K562 (cell line): ENCODE data around the gene LDOC1. TPM values are rescaled to one million over a fixed set of nuclear protein-coding genes. Genes with fewer than 3 reads are reported as not detected.

Source experiments
- ARNT ChIP-seq, 2 experiments: fragments of 450-650 bp; IDR thresholded peaks; 2 replicates each; pipeline ENCODE4 v1.6.1; 2016; ENCODE audit warnings: mild to moderate bottlenecking in 1 of 2
- CBFB ChIP-seq: sonication (generic); formaldehyde crosslinking; IDR thresholded peaks from 2 replicates; pipeline ENCODE4 v1.4.0; 2020; ENCODE audit warnings: mild to moderate bottlenecking, missing genetic modification reagents
- NBN ChIP-seq: fragments of 450-650 bp; IDR thresholded peaks from 2 replicates; pipeline ENCODE4 v1.6.1; 2016; ENCODE audit warnings: low read depth, mild to moderate bottlenecking
- RFX1 ChIP-seq: fragments of 450-650 bp; IDR thresholded peaks from 2 replicates; pipeline ENCODE4 v1.6.1; 2016; ENCODE audit warnings: mild to moderate bottlenecking, moderate library complexity
- SMARCB1 ChIP-seq: IDR thresholded peaks from 2 replicates; pipeline ENCODE4 v1.6.1; 2011; ENCODE audit warnings: improper control_type of control experiment, low read depth; ENCODE audit not compliant: insufficient read length
- TEAD1 ChIP-seq, 2 experiments: fragments of 450-650 bp in 1 of 2; sonication (generic) in 1 of 2; formaldehyde crosslinking; IDR thresholded peaks; 2 replicates each; pipeline versions ENCODE4 v1.4.0 to v1.8.0; 2020 to 2022; ENCODE audit warnings: mild to moderate bottlenecking in 2 of 2, missing genetic modification reagents in 1 of 2
- TEAD4 ChIP-seq, 2 experiments: sonication (generic) in 1 of 2; formaldehyde crosslinking in 1 of 2; IDR thresholded peaks; 2 replicates each; pipeline versions ENCODE4 v1.6.1 to v1.8.0; 2012 to 2022; ENCODE audit warnings: borderline replicate concordance in 1 of 2, inconsistent platforms in 1 of 2, low read length in 1 of 2, mild to moderate bottlenecking in 1 of 2, missing genetic modification reagents in 1 of 2
- ZNF347 ChIP-seq: fragments of 450-650 bp; formaldehyde crosslinking; IDR thresholded peaks from 2 replicates; pipeline ENCODE4 v1.4.0; 2020; ENCODE audit warnings: low read depth, mild to moderate bottlenecking, moderate library complexity
- polyA plus RNA-seq, 8 experiments: library from polyadenylated mRNA; depleted of rRNA in 4 of 8; stranded (reverse) in 5 of 8; unstranded in 3 of 8; fragments of >200 nt; fragmentation: Nextera tagmentation in 2 of 8; fragmentation: Illumina TruSeq in 1 of 8; extraction: Ambion mirVana in 2 of 8; extraction: Trizol in 1 of 8; gene quantifications; 2 replicates each; pipeline versions ENCODE4 v1.2.1 to v1.2.3, GENCODE V29; 2011 to 2014; ENCODE audit warnings: inconsistent platforms in 1 of 8, missing spikeins in 1 of 8
- total RNA-seq, 7 experiments: library from RNA; depleted of rRNA in 6 of 7; stranded (reverse); fragments of >200 nt in 6 of 7; fragmentation: Illumina TruSeq in 2 of 7; extraction: Trizol in 2 of 7; gene quantifications; 2 replicates each; pipeline versions ENCODE4 v1.2.1 to v1.2.3, GENCODE V29; 2011 to 2021; ENCODE audit warnings: low replicate concordance in 1 of 7
- TF ChIP-seq, protein P1 (sequence below): fragments of 200-800 bp; sonication (Bioruptor generic); IDR thresholded peaks from 2 replicates; pipeline ENCODE4 v1.6.1; 2017; ENCODE audit warnings: missing genetic modification characterization, missing compliant biosample characterization
- TF ChIP-seq, protein P2 (sequence below), 2 experiments: fragments of 450-650 bp; IDR thresholded peaks; 2 replicates each; pipeline ENCODE4 v1.6.1; 2016
- TF ChIP-seq, protein P3 (sequence below): fragments of 200-800 bp; sonication (Bioruptor generic); IDR thresholded peaks from 2 replicates; pipeline ENCODE4 v1.6.1; 2017; ENCODE audit warnings: missing genetic modification characterization, missing compliant biosample characterization
- TF ChIP-seq, protein P4 (sequence below): fragments of 150-350 bp; conservative IDR thresholded peaks from 2 replicates; pipeline ENCODE4 v1.6.1; 2014; ENCODE audit warnings: low read length
- TF ChIP-seq, protein P5 (sequence below): fragments of 450-650 bp; IDR thresholded peaks from 2 replicates; pipeline ENCODE4 v1.7.1; 2018; ENCODE audit warnings: mild to moderate bottlenecking, low read depth; ENCODE audit not compliant: partially characterized antibody
- TF ChIP-seq, protein P6 (sequence below): sonication (generic); formaldehyde crosslinking; IDR thresholded peaks from 2 replicates; pipeline ENCODE4 v1.8.0; 2022; ENCODE audit warnings: missing genetic modification reagents, mild to moderate bottlenecking, moderate library complexity, borderline replicate concordance

The LDOC1 gene
- total and polyA plus RNA-seq, 9 of the 15 experiments (the other 6 are each of a cell fraction or from before 2014, with no cell fraction given) = 0.65 to 3.4 (median 0.95) TPM; not detected in 2

DNA sequence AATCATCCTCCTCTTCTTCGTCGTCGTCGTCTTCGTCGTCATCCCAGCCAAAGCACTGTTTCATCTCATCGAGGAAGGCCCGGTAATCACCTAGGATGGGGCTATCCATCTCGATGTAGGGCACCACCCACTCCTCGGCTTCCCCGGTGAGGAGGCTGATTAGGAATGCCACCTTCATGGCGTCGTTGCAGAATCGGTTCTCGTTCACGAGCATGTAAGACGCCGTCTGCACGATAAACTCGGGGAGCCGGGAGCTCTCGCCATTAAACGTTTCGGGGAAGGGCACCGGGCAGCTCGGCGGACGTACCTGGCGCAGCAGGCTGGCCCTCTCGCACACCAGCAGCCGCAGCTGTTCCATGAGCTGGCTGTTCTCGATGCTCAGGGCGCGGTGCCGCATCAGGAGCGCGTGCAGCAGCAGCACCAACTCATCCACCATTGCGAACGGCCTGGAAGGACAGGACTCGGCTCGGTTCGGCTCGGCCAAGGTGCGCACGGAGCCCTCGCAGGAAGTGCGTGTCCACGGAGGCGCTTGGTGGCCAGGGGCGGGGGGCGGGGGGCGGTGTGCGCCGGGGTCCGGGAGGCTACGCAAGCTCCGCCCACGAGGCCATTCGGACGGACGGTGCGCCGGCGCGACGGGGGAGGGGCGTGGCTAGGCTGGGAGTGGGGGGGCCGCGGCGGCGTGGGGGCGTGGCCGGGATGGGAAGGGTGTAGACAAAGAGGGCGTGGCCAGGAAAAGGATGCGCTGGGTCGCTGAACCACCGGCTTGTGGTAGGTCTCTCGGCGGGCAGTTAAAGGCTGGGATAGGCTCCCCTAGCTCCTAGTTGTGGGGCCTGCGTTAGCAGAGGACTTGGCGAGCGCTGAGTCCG is at the start of gene LDOC1 (continued):
- TF ChIP-seq, protein P1, sequence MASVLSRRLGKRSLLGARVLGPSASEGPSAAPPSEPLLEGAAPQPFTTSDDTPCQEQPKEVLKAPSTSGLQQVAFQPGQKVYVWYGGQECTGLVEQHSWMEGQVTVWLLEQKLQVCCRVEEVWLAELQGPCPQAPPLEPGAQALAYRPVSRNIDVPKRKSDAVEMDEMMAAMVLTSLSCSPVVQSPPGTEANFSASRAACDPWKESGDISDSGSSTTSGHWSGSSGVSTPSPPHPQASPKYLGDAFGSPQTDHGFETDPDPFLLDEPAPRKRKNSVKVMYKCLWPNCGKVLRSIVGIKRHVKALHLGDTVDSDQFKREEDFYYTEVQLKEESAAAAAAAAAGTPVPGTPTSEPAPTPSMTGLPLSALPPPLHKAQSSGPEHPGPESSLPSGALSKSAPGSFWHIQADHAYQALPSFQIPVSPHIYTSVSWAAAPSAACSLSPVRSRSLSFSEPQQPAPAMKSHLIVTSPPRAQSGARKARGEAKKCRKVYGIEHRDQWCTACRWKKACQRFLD (CRISPR knock-in tag) = no peak
- TF ChIP-seq ZNF347 (CRISPR knock-in tag) = no peak
- TF ChIP-seq, protein P2, sequence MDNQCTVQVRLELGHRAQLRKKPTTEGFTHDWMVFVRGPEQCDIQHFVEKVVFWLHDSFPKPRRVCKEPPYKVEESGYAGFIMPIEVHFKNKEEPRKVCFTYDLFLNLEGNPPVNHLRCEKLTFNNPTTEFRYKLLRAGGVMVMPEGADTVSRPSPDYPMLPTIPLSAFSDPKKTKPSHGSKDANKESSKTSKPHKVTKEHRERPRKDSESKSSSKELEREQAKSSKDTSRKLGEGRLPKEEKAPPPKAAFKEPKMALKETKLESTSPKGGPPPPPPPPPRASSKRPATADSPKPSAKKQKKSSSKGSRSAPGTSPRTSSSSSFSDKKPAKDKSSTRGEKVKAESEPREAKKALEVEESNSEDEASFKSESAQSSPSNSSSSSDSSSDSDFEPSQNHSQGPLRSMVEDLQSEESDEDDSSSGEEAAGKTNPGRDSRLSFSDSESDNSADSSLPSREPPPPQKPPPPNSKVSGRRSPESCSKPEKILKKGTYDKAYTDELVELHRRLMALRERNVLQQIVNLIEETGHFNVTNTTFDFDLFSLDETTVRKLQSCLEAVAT (IDR thresholded peaks at IDR 0.05) = no peak
- TF ChIP-seq, protein P3, sequence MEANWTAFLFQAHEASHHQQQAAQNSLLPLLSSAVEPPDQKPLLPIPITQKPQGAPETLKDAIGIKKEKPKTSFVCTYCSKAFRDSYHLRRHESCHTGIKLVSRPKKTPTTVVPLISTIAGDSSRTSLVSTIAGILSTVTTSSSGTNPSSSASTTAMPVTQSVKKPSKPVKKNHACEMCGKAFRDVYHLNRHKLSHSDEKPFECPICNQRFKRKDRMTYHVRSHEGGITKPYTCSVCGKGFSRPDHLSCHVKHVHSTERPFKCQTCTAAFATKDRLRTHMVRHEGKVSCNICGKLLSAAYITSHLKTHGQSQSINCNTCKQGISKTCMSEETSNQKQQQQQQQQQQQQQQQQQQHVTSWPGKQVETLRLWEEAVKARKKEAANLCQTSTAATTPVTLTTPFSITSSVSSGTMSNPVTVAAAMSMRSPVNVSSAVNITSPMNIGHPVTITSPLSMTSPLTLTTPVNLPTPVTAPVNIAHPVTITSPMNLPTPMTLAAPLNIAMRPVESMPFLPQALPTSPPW (CRISPR knock-in tag) = peak; percentile 76; the same call in 1 of the 2 replicates
- TF ChIP-seq, protein P4, sequence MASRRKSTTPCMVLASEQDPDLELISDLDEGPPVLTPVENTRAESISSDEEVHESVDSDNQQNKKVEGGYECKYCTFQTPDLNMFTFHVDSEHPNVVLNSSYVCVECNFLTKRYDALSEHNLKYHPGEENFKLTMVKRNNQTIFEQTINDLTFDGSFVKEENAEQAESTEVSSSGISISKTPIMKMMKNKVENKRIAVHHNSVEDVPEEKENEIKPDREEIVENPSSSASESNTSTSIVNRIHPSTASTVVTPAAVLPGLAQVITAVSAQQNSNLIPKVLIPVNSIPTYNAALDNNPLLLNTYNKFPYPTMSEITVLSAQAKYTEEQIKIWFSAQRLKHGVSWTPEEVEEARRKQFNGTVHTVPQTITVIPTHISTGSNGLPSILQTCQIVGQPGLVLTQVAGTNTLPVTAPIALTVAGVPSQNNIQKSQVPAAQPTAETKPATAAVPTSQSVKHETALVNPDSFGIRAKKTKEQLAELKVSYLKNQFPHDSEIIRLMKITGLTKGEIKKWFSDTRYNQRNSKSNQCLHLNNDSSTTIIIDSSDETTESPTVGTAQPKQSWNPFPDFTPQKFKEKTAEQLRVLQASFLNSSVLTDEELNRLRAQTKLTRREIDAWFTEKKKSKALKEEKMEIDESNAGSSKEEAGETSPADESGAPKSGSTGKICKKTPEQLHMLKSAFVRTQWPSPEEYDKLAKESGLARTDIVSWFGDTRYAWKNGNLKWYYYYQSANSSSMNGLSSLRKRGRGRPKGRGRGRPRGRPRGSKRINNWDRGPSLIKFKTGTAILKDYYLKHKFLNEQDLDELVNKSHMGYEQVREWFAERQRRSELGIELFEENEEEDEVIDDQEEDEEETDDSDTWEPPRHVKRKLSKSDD = no peak
- TF ChIP-seq, protein P5, sequence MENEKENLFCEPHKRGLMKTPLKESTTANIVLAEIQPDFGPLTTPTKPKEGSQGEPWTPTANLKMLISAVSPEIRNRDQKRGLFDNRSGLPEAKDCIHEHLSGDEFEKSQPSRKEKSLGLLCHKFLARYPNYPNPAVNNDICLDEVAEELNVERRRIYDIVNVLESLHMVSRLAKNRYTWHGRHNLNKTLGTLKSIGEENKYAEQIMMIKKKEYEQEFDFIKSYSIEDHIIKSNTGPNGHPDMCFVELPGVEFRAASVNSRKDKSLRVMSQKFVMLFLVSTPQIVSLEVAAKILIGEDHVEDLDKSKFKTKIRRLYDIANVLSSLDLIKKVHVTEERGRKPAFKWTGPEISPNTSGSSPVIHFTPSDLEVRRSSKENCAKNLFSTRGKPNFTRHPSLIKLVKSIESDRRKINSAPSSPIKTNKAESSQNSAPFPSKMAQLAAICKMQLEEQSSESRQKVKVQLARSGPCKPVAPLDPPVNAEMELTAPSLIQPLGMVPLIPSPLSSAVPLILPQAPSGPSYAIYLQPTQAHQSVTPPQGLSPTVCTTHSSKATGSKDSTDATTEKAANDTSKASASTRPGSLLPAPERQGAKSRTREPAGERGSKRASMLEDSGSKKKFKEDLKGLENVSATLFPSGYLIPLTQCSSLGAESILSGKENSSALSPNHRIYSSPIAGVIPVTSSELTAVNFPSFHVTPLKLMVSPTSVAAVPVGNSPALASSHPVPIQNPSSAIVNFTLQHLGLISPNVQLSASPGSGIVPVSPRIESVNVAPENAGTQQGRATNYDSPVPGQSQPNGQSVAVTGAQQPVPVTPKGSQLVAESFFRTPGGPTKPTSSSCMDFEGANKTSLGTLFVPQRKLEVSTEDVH = no peak
- TF ChIP-seq TEAD4 (IDR thresholded peaks at IDR 0.05; ENCODE audit: low read length) = no peak
- no peak for TF ChIP-seq TEAD4 (CRISPR knock-in tag; IDR thresholded peaks at IDR 0.05; ENCODE audit: borderline replicate concordance)
- no peak for TF ChIP-seq RFX1
- no peak for TF ChIP-seq ARNT (IDR thresholded peaks at IDR 0.05)
- TF ChIP-seq, protein P6, sequence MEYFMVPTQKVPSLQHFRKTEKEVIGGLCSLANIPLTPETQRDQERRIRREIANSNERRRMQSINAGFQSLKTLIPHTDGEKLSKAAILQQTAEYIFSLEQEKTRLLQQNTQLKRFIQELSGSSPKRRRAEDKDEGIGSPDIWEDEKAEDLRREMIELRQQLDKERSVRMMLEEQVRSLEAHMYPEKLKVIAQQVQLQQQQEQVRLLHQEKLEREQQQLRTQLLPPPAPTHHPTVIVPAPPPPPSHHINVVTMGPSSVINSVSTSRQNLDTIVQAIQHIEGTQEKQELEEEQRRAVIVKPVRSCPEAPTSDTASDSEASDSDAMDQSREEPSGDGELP (CRISPR knock-in tag) = no peak
- TF ChIP-seq NBN = no peak
- TF ChIP-seq CBFB (CRISPR knock-in tag) = no peak
- no peak for TF ChIP-seq SMARCB1
- no peak for TF ChIP-seq TEAD1 (CRISPR knock-in tag; IDR thresholded peaks at IDR 0.05)
